Smooth muscle cell (in vitro differentiated cells): ENCODE results near the gene DNAH7. TPM values are rescaled to one million over a fixed set of nuclear protein-coding genes. Genes with fewer than 3 reads are reported as not detected.

Experiments used
- DNase-seq: peaks from one replicate; lab custom pipeline; 2025; ENCODE audit not compliant: unreplicated experiment; lab: John Stamatoyannopoulos, UW
- H2AFZ ChIP-seq: fragments of 200-600 bp; sonication (generic); 2 replicates; pipeline ENCODE4 v1.6.0; 2016; ENCODE audit warnings: antibody characterized with exemption, low read depth, mild to moderate bottlenecking
- H3F3A ChIP-seq: fragments of 200-600 bp; sonication (generic); 2 replicates; pipeline ENCODE4 v1.6.0; 2017; ENCODE audit warnings: antibody characterized with exemption, low read depth
- H3K27ac ChIP-seq: fragments of 200-600 bp; sonication (generic); 2 replicates; pipeline ENCODE4 v1.5.1; 2016; ENCODE audit warnings: low read depth, mild to moderate bottlenecking
- H3K27me3 ChIP-seq: fragments of 200-600 bp; sonication (generic); 2 replicates; pipeline ENCODE4 v1.6.1; 2016; ENCODE audit warnings: low read depth, mild to moderate bottlenecking
- H3K36me3 ChIP-seq: fragments of 200-600 bp; sonication (generic); 2 replicates; pipeline ENCODE4 v1.5.1; 2016; ENCODE audit warnings: low read depth
- H3K4me1 ChIP-seq: fragments of 200-600 bp; sonication (generic); 2 replicates; pipeline ENCODE4 v1.5.1; 2016; ENCODE audit warnings: low read depth
- H3K4me2 ChIP-seq: fragments of 200-600 bp; sonication (generic); 2 replicates; pipeline ENCODE4 v1.6.0; 2016; ENCODE audit warnings: mild to moderate bottlenecking
- H3K4me3 ChIP-seq: fragments of 200-600 bp; sonication (generic); 2 replicates; pipeline ENCODE4 v1.5.1; 2016; ENCODE audit warnings: mild to moderate bottlenecking
- H3K79me2 ChIP-seq: fragments of 200-600 bp; sonication (generic); 2 replicates; pipeline ENCODE4 v1.6.0; 2016; ENCODE audit warnings: low read depth, mild to moderate bottlenecking
- H3K9ac ChIP-seq: fragments of 200-600 bp; sonication (generic); 2 replicates; pipeline ENCODE4 v1.6.0; 2016; ENCODE audit warnings: low read depth
- H3K9me3 ChIP-seq: fragments of 200-600 bp; sonication (generic); replicated peaks from 2 replicates; pipeline ENCODE4 v1.5.1; 2016; ENCODE audit warnings: low read depth
- H4K20me1 ChIP-seq: fragments of 200-600 bp; sonication (generic); 2 replicates; pipeline ENCODE4 v1.6.0; 2016; ENCODE audit warnings: low read depth
- CTCF ChIP-seq: fragments of 200-600 bp; sonication (generic); IDR thresholded peaks from 2 replicates; pipeline ENCODE4 v1.5.1; 2017; ENCODE audit warnings: borderline replicate concordance, mild to moderate bottlenecking, antibody characterized with exemption; ENCODE audit not compliant: insufficient read depth, poor library complexity, severe bottlenecking
- WGBS: methylation state at CpG from one replicate; pipeline ENCODE4 v1.1.7; 2016; ENCODE audit warnings: low lambda C conversion rate; 5-methylcytosine and 5-hydroxymethylcytosine counted together
- polyA plus RNA-seq: library from polyadenylated mRNA; unstranded; fragments of >200 nt; fragmentation: Nextera tagmentation; extraction: Ambion mirVana; gene quantifications from 2 replicates; pipeline ENCODE4 v1.2.1, GENCODE V29; 2016
- total RNA-seq: library from RNA; depleted of rRNA; stranded (reverse); fragments of >200 nt; gene quantifications from 2 replicates; pipeline ENCODE4 v1.2.3, GENCODE V29; 2014

The DNAH7 gene
- total and polyA plus RNA-seq, 2 experiments from 2014 or later: 0.99 to 1.2 TPM

GRCh38 chr2:196079052-196079451 is 10.4 kb upstream of the DNAH7 start:
- no peak overlapping the region for H3K9ac ChIP-seq
- H4K20me1 ChIP-seq: no peaks in the 10 kb centered on the region
- no peaks in the 10 kb centered on the region for H3K79me2 ChIP-seq
- no peaks in the 10 kb centered on the region for H3K36me3 ChIP-seq
- H3K4me3 ChIP-seq: no peak overlapping the region
- TF ChIP-seq CTCF: no peak
- no peaks in the 10 kb centered on the region for H3K27me3 ChIP-seq
- no peak overlapping the region for H3K27ac ChIP-seq
- no peaks in the 10 kb centered on the region for H3F3A ChIP-seq
- H3K9me3 ChIP-seq: no peaks in the 10 kb centered on the region
- H3K4me1 ChIP-seq: no peaks in the 10 kb centered on the region
- no peak overlapping the region for H2AFZ ChIP-seq
- H3K4me2 ChIP-seq: no peak overlapping the region
- 65% methylated on average over 1 of the region's 1 CpG for WGBS
- DNase-seq: no peak

- DNase-seq: no peak
- H3K4me3 ChIP-seq: no peak overlapping the region
- H3K9ac ChIP-seq: no peak overlapping the region
- H3K9me3 ChIP-seq: no peaks in the 10 kb centered on the region
- H3F3A ChIP-seq: no peaks in the 10 kb centered on the region
- no peak for TF ChIP-seq CTCF
- H2AFZ ChIP-seq: no peak overlapping the region
- H3K79me2 ChIP-seq: no peaks in the 10 kb centered on the region
- no peaks in the 10 kb centered on the region for H3K4me1 ChIP-seq
- no peak overlapping the region for H3K27ac ChIP-seq
- no peaks in the 10 kb centered on the region for H3K27me3 ChIP-seq
- H3K4me2 ChIP-seq: no peak overlapping the region
- H3K36me3 ChIP-seq: no peaks in the 10 kb centered on the region
- H4K20me1 ChIP-seq: no peaks in the 10 kb centered on the region
- WGBS: 79% methylated on average over 2 of the region's 2 CpGs
Measured at GRCh38 chr2:196077821-196078220, 9.2 kb upstream of the DNAH7 start.

- Histone ChIP-seq H3K36me3 (no peaks in the 10 kb centered on the region), H3K9me3 (no peaks in the 10 kb centered on the region), H3K4me2 (no peak overlapping the region), H3K27ac (no peak overlapping the region), H3K4me1 (no peaks in the 10 kb centered on the region), H3K9ac (no peak overlapping the region), H3K27me3 (peaks cover 1% of the 10 kb centered on the region), H3K4me3 (no peak overlapping the region), H4K20me1 (no peaks in the 10 kb centered on the region), H3F3A (no peaks in the 10 kb centered on the region), H2AFZ (no peak overlapping the region), H3K79me2 (no peaks in the 10 kb centered on the region)
- WGBS: 86% methylated on average over 5 of the region's 5 CpGs
- no peak for TF ChIP-seq CTCF
- DNase-seq: no peak
Measured at GRCh38 chr2:196076778-196077568, 8.3 kb upstream of the DNAH7 start.

GRCh38 chr2:196075196-196075595 is 6.6 kb upstream of the DNAH7 start:
- no peaks in the 10 kb centered on the region for H4K20me1 ChIP-seq
- H2AFZ ChIP-seq: no peak overlapping the region
- no peaks in the 10 kb centered on the region for H3K9me3 ChIP-seq
- no peaks in the 10 kb centered on the region for H3K36me3 ChIP-seq
- H3K79me2 ChIP-seq: no peaks in the 10 kb centered on the region
- no peak for TF ChIP-seq CTCF
- no peaks in the 10 kb centered on the region for H3F3A ChIP-seq
- no peak overlapping the region for H3K4me3 ChIP-seq
- no peaks in the 10 kb centered on the region for H3K4me1 ChIP-seq
- 7% methylated on average over 1 of the region's 1 CpG for WGBS
- H3K27ac ChIP-seq: no peak overlapping the region
- peaks cover 11% of the 10 kb centered on the region for H3K27me3 ChIP-seq
- H3K4me2 ChIP-seq: no peak overlapping the region
- H3K9ac ChIP-seq: no peak overlapping the region
- DNase-seq: no peak
